CD4-positive, alpha-beta T cell treated with Interleukin-15 for 4 hours (primary cell): ENCODE results near the gene PARD3.
"Not testable (repeated sequence)": the region's sequence is repeated elsewhere in the genome, so short reads cannot be mapped to it uniquely, and the experiment has no call there.

Experiments
- DNase-seq: peaks from one replicate; pipeline ENCODE4 v3.0.0-alpha.2; 2020; ENCODE audit warnings: low spot score

PARD3 gene

GRCh38 chr10:34067741-34068140 is 747.4 kb downstream of the PARD3 start:
- not testable (repeated sequence) for DNase-seq

- no peak for DNase-seq
Observed at GRCh38 chr10:34063592-34063991, 751.5 kb downstream of the PARD3 start.

- no peak for DNase-seq
Observed at GRCh38 chr10:34061841-34062240, 753.3 kb downstream of the PARD3 start.
